MCF 10A (cell line): ENCODE results near the gene OSBPL2. TPM values are rescaled to one million over a fixed set of nuclear protein-coding genes. Genes with fewer than 3 reads are reported as not detected.

Experiments used
- BruUV-seq: library from RNA; stranded (reverse); fragments of 400-500 nt; replicated peaks from 2 replicates; lab custom pipeline; 2021; lab: Mats Ljungman, UMichigan
- CTCF ChIA-PET: fragments of 300-600 bp; sonication (Branson Sonifier 250); formaldehyde crosslinking; extraction: SDS; loops from one replicate; lab custom pipeline; 2021; ENCODE audit warnings: antibody characterized with exemption, inconsistent platforms; lab: Yijun Ruan, JAX
- POLR2A ChIA-PET: fragments of 300-600, 350-650 bp; sonication (Branson Sonifier 250); formaldehyde crosslinking; extraction: SDS; loops from one replicate; lab custom pipeline; 2020; ENCODE audit warnings: antibody characterized with exemption, inconsistent platforms; lab: Yijun Ruan, JAX
- DNase-seq: peaks from one replicate; pipeline ENCODE4 v3.0.0-alpha.2; 2018; ENCODE audit not compliant: unreplicated experiment
- H3K27ac Mint-ChIP-seq: one replicate; pipeline ENCODE4 v1.8.0; 2022; ENCODE audit warnings: mild to moderate bottlenecking, low read depth, mixed read lengths; ENCODE audit not compliant: unreplicated experiment
- H3K27me3 Mint-ChIP-seq: one replicate; pipeline ENCODE4 v1.8.0; 2022; ENCODE audit warnings: mixed read lengths; ENCODE audit not compliant: insufficient read depth, unreplicated experiment
- H3K36me3 Mint-ChIP-seq: one replicate; pipeline ENCODE4 v1.8.0; 2022; ENCODE audit warnings: mild to moderate bottlenecking, moderate library complexity, mixed read lengths; ENCODE audit not compliant: insufficient read depth, unreplicated experiment
- H3K4me1 Mint-ChIP-seq: one replicate; pipeline ENCODE4 v1.8.0; 2022; ENCODE audit warnings: mixed read lengths; ENCODE audit not compliant: insufficient read depth, unreplicated experiment
- H3K4me3 Mint-ChIP-seq: one replicate; pipeline ENCODE4 v1.8.0; 2022; ENCODE audit warnings: mild to moderate bottlenecking, moderate library complexity, mixed read lengths; ENCODE audit not compliant: unreplicated experiment
- H3K9me3 Mint-ChIP-seq: one replicate; pipeline ENCODE4 v1.8.0; 2022; ENCODE audit warnings: mixed read lengths; ENCODE audit not compliant: unreplicated experiment
- intact Hi-C: fragments of 100-400 bp; cut with micrococcal nuclease; formaldehyde crosslinking; loops from 2 replicates; pipeline ENCODE4 v1.14.1; 2022
- total RNA-seq: library from RNA; stranded (reverse); gene quantifications from 2 replicates; pipeline ENCODE4 v1.2.3, GENCODE V29; 2022
- TF ChIP-seq, protein P1 (sequence below): fragments of 200-600 bp; IDR thresholded peaks from one replicate; pipeline ENCODE4 v1.8.0; 2022; ENCODE audit warnings: antibody characterized with exemption, mild to moderate bottlenecking; ENCODE audit not compliant: unreplicated experiment

The OSBPL2 gene
- total RNA-seq, 1 experiment from 2014 or later, result 38.8 TPM

GRCh38 chr20:62216636-62217566 is 21.4 kb upstream of the OSBPL2 start:
- TF ChIP-seq, protein P1, sequence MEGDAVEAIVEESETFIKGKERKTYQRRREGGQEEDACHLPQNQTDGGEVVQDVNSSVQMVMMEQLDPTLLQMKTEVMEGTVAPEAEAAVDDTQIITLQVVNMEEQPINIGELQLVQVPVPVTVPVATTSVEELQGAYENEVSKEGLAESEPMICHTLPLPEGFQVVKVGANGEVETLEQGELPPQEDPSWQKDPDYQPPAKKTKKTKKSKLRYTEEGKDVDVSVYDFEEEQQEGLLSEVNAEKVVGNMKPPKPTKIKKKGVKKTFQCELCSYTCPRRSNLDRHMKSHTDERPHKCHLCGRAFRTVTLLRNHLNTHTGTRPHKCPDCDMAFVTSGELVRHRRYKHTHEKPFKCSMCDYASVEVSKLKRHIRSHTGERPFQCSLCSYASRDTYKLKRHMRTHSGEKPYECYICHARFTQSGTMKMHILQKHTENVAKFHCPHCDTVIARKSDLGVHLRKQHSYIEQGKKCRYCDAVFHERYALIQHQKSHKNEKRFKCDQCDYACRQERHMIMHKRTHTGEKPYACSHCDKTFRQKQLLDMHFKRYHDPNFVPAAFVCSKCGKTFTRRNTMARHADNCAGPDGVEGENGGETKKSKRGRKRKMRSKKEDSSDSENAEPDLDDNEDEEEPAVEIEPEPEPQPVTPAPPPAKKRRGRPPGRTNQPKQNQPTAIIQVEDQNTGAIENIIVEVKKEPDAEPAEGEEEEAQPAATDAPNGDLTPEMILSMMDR, result no peak
- Mint-ChIP-seq H3K4me3 (no peak overlapping the region), H3K27me3 (peaks cover 51% of the 10 kb centered on the region), H3K4me1 (no peaks in the 10 kb centered on the region), H3K36me3 (no peaks in the 10 kb centered on the region), H3K27ac (no peak overlapping the region), H3K9me3 (no peaks in the 10 kb centered on the region)
- ChIA-PET POLR2A (interaction anchor here (1.1 kb wide), 1 partner anchor 18 kb away, joined by 4 read pairs; no protein-coding TSS in a partner anchor), CTCF (no interaction called here)
- BruUV-seq, result no TSS peak
- no peak for DNase-seq
- intact Hi-C loops, result no loop called here

DNA sequence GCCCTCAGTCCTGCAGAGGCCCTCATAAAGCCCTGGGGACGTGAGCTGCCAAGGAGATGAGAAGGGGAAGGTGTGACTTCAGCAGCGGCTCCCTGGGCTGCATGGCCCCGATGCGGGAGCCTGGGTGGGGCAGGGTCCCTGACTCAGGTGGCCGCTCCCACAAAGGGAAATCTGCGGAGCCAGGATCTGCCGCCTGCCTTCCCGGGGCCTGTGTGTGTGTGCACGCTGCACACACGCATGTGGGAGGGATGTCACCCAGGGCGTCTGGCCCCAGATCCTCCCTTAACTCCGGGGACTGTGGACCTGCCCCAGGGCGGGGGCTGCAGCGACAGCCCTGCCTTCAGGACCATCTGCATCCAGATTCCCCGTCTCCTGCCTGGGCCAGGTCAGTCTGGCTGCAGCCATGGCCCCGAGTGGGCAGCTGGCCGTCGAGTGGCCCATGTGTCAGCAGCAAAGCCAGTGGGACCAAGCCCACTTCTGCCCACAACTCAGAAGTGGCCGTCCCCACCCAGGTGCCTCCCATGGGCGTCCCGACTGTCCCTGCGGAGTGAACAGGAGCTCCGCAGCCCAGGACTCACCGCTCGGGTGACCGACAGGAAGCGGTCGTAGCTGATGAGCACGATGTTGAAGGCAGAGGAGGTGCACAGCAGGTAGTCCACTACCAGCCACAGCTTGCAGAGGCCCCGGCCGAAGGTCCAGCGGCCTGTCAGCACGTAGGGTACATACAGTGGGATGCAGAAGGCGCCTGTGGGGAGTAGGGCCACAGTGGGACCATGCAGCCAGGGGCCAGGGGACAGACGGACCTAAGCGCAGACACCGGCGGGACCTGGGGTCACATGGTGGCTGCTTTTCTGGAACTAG is 20.2 kb upstream of the OSBPL2 start:
- intact Hi-C loops, result no loop called here
- CTCF ChIA-PET, result interaction anchor here (0.6 to 1.3 kb wide), 3 partner anchors 20 to 239 kb away, joined by 3 to 4 read pairs (median 4); no protein-coding TSS in a partner anchor
- H3K9me3 Mint-ChIP-seq, result no peaks in the 10 kb centered on the region
- H3K27me3 Mint-ChIP-seq, result peaks cover 60% of the 10 kb centered on the region
- BruUV-seq, result no TSS peak
- H3K4me1 Mint-ChIP-seq, result no peaks in the 10 kb centered on the region
- no peak for DNase-seq
- H3K27ac Mint-ChIP-seq, result no peak overlapping the region
- TF ChIP-seq, protein P1, result no peak
- POLR2A ChIA-PET, result interaction anchor here (0.6 to 0.7 kb wide), 2 partner anchors 30 to 303 kb away, joined by 3 to 4 read pairs; no protein-coding TSS in a partner anchor
- no peak overlapping the region for H3K4me3 Mint-ChIP-seq
- no peaks in the 10 kb centered on the region for H3K36me3 Mint-ChIP-seq

- Mint-ChIP-seq H3K4me1 (no peaks in the 10 kb centered on the region), H3K27me3 (peaks cover 64% of the 10 kb centered on the region), H3K27ac (no peak overlapping the region), H3K4me3 (no peak overlapping the region), H3K36me3 (no peaks in the 10 kb centered on the region), H3K9me3 (no peaks in the 10 kb centered on the region)
- BruUV-seq, result no TSS peak
- TF ChIP-seq, protein P1, result no peak
- intact Hi-C loops, result no loop called here
- no peak for DNase-seq
- POLR2A ChIA-PET, result no interaction called here
- CTCF ChIA-PET, result interaction anchor here (1.2 kb wide), 1 partner anchor 19 kb away, joined by 4 read pairs; no protein-coding TSS in a partner anchor
Measured at GRCh38 chr20:62219101-62219991, 19.0 kb upstream of the OSBPL2 start.
